Prostate gland (tissue), 2 donors: Measurements from ENCODE around the gene TERB1. TPM values are rescaled to one million over a fixed set of nuclear protein-coding genes. Genes with fewer than 3 reads are reported as not detected.

Source experiments
- DNase-seq: peaks from one replicate; pipeline ENCODE4 v3.0.0-alpha.2; 2019; ENCODE audit warnings: low spot score
- H3K27ac ChIP-seq, 2 donors: fragments of 200-600 bp; sonication (generic); 2 replicates each; pipeline ENCODE4 v1.5.1; 2017 to 2019
- H3K27me3 ChIP-seq: fragments of 200-600 bp; sonication (generic); replicated peaks from 2 replicates; pipeline ENCODE4 v1.5.1; 2019; ENCODE audit not compliant: insufficient read depth
- H3K36me3 ChIP-seq, 2 donors: fragments of 200-600 bp; sonication (generic); 1 replicate in 1 of 2; 2 replicates in 1 of 2; pipeline versions ENCODE4 v1.5.1 to v1.8.1; 2017 to 2019
- H3K4me1 ChIP-seq: fragments of 200-600 bp; sonication (generic); replicated peaks from 2 replicates; pipeline ENCODE4 v1.5.1; 2019
- H3K4me3 ChIP-seq, 2 donors: fragments of 200-600 bp; sonication (generic); 2 replicates each; pipeline ENCODE4 v1.5.1; 2017 to 2019
- H3K9me3 ChIP-seq: fragments of 200-600 bp; sonication (generic); 2 replicates; pipeline ENCODE4 v1.5.1; 2017
- CTCF ChIP-seq, 4 experiments: fragments of 200-600 bp in 2 of 4; fragments of 450-650 bp in 2 of 4; sonication (generic) in 2 of 4; IDR thresholded peaks; 1 replicate in 3 of 4; 2 replicates in 1 of 4; pipeline ENCODE4 v1.5.1; 2016 to 2019; ENCODE audit warnings: antibody characterized with exemption in 4 of 4, mild to moderate bottlenecking in 2 of 4, moderate library complexity in 2 of 4
- POLR2A ChIP-seq: fragments of 450-650 bp; IDR thresholded peaks from one replicate; pipeline ENCODE4 v1.6.1; 2016; ENCODE audit warnings: antibody characterized with exemption, mild to moderate bottlenecking
- POLR2AphosphoS5 ChIP-seq: sonication (generic); formaldehyde crosslinking; IDR thresholded peaks from one replicate; pipeline ENCODE4 v1.6.1; 2017; ENCODE audit warnings: antibody characterized with exemption
- WGBS: methylation state at CpG from one replicate; pipeline ENCODE4 v1.1.5; 2018; 5-methylcytosine and 5-hydroxymethylcytosine counted together
- intact Hi-C: fragments of 100-400 bp; cut with DNase I; formaldehyde crosslinking; loops from one replicate; pipeline ENCODE4 v1.14.2; 2022
- total RNA-seq, 2 donors: library from RNA; depleted of rRNA; stranded (reverse); fragments of >200 nt; gene quantifications; one replicate each; pipeline ENCODE4 v1.1.0, GENCODE V29; 2016

The TERB1 gene
- total RNA-seq, 2 donors from 2014 or later: 2.1 TPM; not detected in 1

GRCh38 chr16:66845080-66845410 is 43.7 kb upstream of the TERB1 start:
- no peak for DNase-seq
- Histone ChIP-seq H3K4me1 (peaks cover 3% of the 10 kb centered on the region), H3K27ac (no peak overlapping the region), H3K27me3 (peaks cover 5% of the 10 kb centered on the region), H3K9me3 (no peaks in the 10 kb centered on the region), H3K4me3 (peak overlapping the region; percentile 19 to 40), H3K36me3 (no peaks in the 10 kb centered on the region)
- intact Hi-C loops: no loop called here
- 12% methylated on average over 10 of the region's 10 CpGs for WGBS
- TF ChIP-seq POLR2AphosphoS5: no peak
- no peak for TF ChIP-seq POLR2A
- no peak for TF ChIP-seq CTCF (IDR thresholded peaks at IDR 0.05)

- intact Hi-C loops: no loop called here
- no peaks in the 10 kb centered on the region for H3K36me3 ChIP-seq
- peaks cover 5% of the 10 kb centered on the region for H3K27me3 ChIP-seq
- under 1% methylated on average over 29 of the region's 79 CpGs for WGBS
- no peaks in the 10 kb centered on the region for H3K9me3 ChIP-seq
- TF ChIP-seq POLR2AphosphoS5: no peak
- no peak for TF ChIP-seq POLR2A
- no peak for TF ChIP-seq CTCF (IDR thresholded peaks at IDR 0.05)
- DNase-seq: no peak
- H3K4me3 ChIP-seq: peak within 1 kb of the TSS; percentile 19 to 40
- H3K27ac ChIP-seq: no peak within 1 kb of the TSS
- H3K4me1 ChIP-seq: peaks cover 3% of the 10 kb centered on the region
These were observed 43.1 kb upstream of the TERB1 start, which contains the start of gene CA7 for GRCh38 chr16:66844342-66845079. CA7 (plus strand) TSS chr16:66844414; CDS start chr16:66844488, 74 bp downstream.

GRCh38 chr16:66844009-66844341 is 42.6 kb upstream of the TERB1 start:
- Histone ChIP-seq H3K36me3 (no peaks in the 10 kb centered on the region), H3K4me3 (peak overlapping the region; percentile 19 to 40), H3K27ac (no peak overlapping the region), H3K27me3 (peaks cover 5% of the 10 kb centered on the region), H3K9me3 (no peaks in the 10 kb centered on the region), H3K4me1 (peaks cover 3% of the 10 kb centered on the region)
- 15% methylated on average over 14 of the region's 14 CpGs for WGBS
- intact Hi-C loops: no loop called here
- DNase-seq: no peak
- TF ChIP-seq POLR2AphosphoS5 (no peak), CTCF (IDR thresholded peaks at IDR 0.05) (no peak), POLR2A (no peak)

GRCh38 chr16:66843191-66843590 is 41.8 kb upstream of the TERB1 start:
- Histone ChIP-seq H3K4me3 (no peak overlapping the region), H3K27ac (no peak overlapping the region), H3K36me3 (no peaks in the 10 kb centered on the region), H3K9me3 (no peaks in the 10 kb centered on the region), H3K27me3 (peaks cover 5% of the 10 kb centered on the region), H3K4me1 (peaks cover 3% of the 10 kb centered on the region)
- intact Hi-C loops: no loop called here
- 100% methylated on average over 2 of the region's 2 CpGs for WGBS
- DNase-seq: no peak
- TF ChIP-seq POLR2A: no peak
- no peak for TF ChIP-seq POLR2AphosphoS5
- TF ChIP-seq CTCF (IDR thresholded peaks at IDR 0.05): no peak

- DNase-seq: no peak
- TF ChIP-seq POLR2AphosphoS5: no peak
- TF ChIP-seq POLR2A: no peak
- TF ChIP-seq CTCF (IDR thresholded peaks at IDR 0.05): no peak
- H3K4me1 ChIP-seq: peaks cover 3% of the 10 kb centered on the region
- no peaks in the 10 kb centered on the region for H3K36me3 ChIP-seq
- no peaks in the 10 kb centered on the region for H3K9me3 ChIP-seq
- H3K27ac ChIP-seq: no peak overlapping the region
- H3K27me3 ChIP-seq: peaks cover 5% of the 10 kb centered on the region
- H3K4me3 ChIP-seq: no peak overlapping the region
- 71% methylated on average over 7 of the region's 7 CpGs for WGBS
- intact Hi-C loops: no loop called here
These were observed 41.4 kb upstream of the TERB1 start for GRCh38 chr16:66842765-66843164.
